Measurements from ENCODE around the gene ARNT2.
"Not testable (repeated sequence)": the region's sequence is repeated elsewhere in the genome, so short reads cannot be mapped to it uniquely, and the experiment has no call there.

Gene ARNT2

DNA sequence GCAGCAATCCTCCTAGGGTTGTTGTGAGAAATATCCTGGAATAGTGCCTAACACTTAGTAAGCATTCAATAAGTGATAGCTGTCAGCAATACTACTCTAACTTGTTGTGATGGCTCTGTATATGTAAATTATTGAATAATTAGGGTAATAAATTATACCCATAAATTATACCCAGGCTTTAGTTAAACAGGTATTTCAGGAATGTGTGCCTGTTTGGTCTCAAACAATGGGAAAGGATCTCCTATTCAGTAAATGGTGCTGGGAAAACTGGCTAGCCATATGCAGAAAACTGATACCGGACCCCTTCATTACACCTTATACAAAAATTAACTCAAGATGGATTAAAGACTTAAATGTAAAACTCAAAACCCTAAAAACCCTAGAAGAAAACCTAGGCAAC lies 14.8 kb upstream of the ARNT2 start:
- ATAC-seq, result no peak
- no peak for TF ChIP-seq ZFP30 (CRISPR knock-in tag; IDR thresholded peaks at IDR 0.05)
- TF ChIP-seq, protein P1, sequence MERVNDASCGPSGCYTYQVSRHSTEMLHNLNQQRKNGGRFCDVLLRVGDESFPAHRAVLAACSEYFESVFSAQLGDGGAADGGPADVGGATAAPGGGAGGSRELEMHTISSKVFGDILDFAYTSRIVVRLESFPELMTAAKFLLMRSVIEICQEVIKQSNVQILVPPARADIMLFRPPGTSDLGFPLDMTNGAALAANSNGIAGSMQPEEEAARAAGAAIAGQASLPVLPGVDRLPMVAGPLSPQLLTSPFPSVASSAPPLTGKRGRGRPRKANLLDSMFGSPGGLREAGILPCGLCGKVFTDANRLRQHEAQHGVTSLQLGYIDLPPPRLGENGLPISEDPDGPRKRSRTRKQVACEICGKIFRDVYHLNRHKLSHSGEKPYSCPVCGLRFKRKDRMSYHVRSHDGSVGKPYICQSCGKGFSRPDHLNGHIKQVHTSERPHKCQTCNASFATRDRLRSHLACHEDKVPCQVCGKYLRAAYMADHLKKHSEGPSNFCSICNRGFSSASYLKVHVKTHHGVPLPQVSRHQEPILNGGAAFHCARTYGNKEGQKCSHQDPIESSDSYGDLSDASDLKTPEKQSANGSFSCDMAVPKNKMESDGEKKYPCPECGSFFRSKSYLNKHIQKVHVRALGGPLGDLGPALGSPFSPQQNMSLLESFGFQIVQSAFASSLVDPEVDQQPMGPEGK (CRISPR knock-in tag; IDR thresholded peaks at IDR 0.05; ENCODE audit: borderline replicate concordance), result no peak
- no peak for TF ChIP-seq ZNF70 (CRISPR knock-in tag; IDR thresholded peaks at IDR 0.05)
- TF ChIP-seq ISL1 (CRISPR knock-in tag; IDR thresholded peaks at IDR 0.05), result no peak
- TF ChIP-seq ESRRG (CRISPR knock-in tag; IDR thresholded peaks at IDR 0.05), result no peak
- TF ChIP-seq GLIS3 (CRISPR knock-in tag; IDR thresholded peaks at IDR 0.05), result no peak
- no peak for TF ChIP-seq TCF4 (CRISPR knock-in tag; IDR thresholded peaks at IDR 0.05; ENCODE audit: borderline replicate concordance)
- TF ChIP-seq ARNTL (CRISPR knock-in tag; IDR thresholded peaks at IDR 0.05; ENCODE audit: borderline replicate concordance, low read depth), result no peak
- no peak for TF ChIP-seq RARB (CRISPR knock-in tag; IDR thresholded peaks at IDR 0.05)

DNA sequence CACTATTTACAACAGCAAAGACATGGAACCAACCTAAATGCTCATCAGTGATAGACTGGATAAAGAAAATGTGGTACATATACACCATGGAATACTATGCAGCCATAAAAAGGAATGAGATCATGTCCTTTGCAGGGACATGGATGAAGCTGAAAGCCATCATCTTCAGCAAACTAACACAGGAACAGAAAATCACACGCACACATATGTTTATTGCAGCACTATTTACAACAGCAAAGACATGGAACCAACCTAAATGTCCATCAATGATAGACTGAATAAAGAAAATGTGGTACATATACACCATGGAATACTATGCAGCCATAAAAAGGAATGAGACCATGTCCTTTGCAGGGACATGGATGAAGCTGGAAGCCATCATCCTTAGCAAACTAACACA lies 13.2 kb upstream of the ARNT2 start:
- not testable (repeated sequence) for ATAC-seq

DNA sequence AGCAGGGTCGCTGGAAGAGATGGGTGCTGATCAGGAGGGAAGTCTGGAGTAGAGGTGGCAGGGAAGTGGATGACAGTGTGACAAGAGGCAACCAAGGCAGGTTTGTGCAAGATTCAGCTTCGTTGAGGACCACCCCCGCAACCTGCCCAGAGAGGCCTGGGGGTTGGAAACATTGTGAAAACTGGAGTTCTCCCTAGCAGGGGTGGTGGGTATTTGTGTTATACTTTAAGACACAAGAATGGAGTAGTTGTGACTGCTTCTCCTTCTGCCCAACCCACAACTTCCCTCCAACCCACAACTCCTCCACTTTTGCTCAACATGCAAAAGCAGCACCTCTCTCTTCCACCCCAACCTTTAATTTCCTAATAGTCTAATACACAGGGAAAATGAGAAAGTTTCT lies 8.6 kb upstream of the ARNT2 start:
- ATAC-seq, result no peak
- TF ChIP-seq TCF4 (CRISPR knock-in tag; IDR thresholded peaks at IDR 0.05; ENCODE audit: borderline replicate concordance) (no peak), CSDC2 (CRISPR knock-in tag; IDR thresholded peaks at IDR 0.05) (no peak), SNAI2 (CRISPR knock-in tag; IDR thresholded peaks at IDR 0.05) (no peak), ESRRG (CRISPR knock-in tag; IDR thresholded peaks at IDR 0.05) (no peak), ZFP3 (CRISPR knock-in tag; IDR thresholded peaks at IDR 0.05) (no peak), ZNF565 (CRISPR knock-in tag; conservative IDR thresholded peaks at IDR 0.05; ENCODE audit: low read depth) (no peak), BACH2 (CRISPR knock-in tag; IDR thresholded peaks at IDR 0.05; ENCODE audit: borderline replicate concordance) (no peak), PPARA (CRISPR knock-in tag; IDR thresholded peaks at IDR 0.05; ENCODE audit: borderline replicate concordance) (no peak), ZNF8 (CRISPR knock-in tag; IDR thresholded peaks at IDR 0.05) (no peak), ZFP30 (CRISPR knock-in tag; IDR thresholded peaks at IDR 0.05) (no peak), ARNTL (CRISPR knock-in tag; IDR thresholded peaks at IDR 0.05; ENCODE audit: borderline replicate concordance, low read depth) (no peak), ISL1 (CRISPR knock-in tag; IDR thresholded peaks at IDR 0.05) (no peak), RARB (CRISPR knock-in tag; IDR thresholded peaks at IDR 0.05) (no peak), ZC3H10 (CRISPR knock-in tag; IDR thresholded peaks at IDR 0.05) (no peak), ZNF70 (CRISPR knock-in tag; IDR thresholded peaks at IDR 0.05) (no peak)
- TF ChIP-seq, protein P2, sequence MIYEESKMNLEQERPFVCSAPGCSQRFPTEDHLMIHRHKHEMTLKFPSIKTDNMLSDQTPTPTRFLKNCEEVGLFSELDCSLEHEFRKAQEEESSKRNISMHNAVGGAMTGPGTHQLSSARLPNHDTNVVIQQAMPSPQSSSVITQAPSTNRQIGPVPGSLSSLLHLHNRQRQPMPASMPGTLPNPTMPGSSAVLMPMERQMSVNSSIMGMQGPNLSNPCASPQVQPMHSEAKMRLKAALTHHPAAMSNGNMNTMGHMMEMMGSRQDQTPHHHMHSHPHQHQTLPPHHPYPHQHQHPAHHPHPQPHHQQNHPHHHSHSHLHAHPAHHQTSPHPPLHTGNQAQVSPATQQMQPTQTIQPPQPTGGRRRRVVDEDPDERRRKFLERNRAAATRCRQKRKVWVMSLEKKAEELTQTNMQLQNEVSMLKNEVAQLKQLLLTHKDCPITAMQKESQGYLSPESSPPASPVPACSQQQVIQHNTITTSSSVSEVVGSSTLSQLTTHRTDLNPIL (CRISPR knock-in tag; IDR thresholded peaks at IDR 0.05; ENCODE audit: low read depth), result no peak
- TF ChIP-seq, protein P3, sequence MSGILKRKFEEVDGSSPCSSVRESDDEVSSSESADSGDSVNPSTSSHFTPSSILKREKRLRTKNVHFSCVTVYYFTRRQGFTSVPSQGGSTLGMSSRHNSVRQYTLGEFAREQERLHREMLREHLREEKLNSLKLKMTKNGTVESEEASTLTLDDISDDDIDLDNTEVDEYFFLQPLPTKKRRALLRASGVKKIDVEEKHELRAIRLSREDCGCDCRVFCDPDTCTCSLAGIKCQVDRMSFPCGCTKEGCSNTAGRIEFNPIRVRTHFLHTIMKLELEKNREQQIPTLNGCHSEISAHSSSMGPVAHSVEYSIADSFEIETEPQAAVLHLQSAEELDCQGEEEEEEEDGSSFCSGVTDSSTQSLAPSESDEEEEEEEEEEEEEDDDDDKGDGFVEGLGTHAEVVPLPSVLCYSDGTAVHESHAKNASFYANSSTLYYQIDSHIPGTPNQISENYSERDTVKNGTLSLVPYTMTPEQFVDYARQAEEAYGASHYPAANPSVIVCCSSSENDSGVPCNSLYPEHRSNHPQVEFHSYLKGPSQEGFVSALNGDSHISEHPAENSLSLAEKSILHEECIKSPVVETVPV (CRISPR knock-in tag; IDR thresholded peaks at IDR 0.05), result no peak
- TF ChIP-seq, protein P4, sequence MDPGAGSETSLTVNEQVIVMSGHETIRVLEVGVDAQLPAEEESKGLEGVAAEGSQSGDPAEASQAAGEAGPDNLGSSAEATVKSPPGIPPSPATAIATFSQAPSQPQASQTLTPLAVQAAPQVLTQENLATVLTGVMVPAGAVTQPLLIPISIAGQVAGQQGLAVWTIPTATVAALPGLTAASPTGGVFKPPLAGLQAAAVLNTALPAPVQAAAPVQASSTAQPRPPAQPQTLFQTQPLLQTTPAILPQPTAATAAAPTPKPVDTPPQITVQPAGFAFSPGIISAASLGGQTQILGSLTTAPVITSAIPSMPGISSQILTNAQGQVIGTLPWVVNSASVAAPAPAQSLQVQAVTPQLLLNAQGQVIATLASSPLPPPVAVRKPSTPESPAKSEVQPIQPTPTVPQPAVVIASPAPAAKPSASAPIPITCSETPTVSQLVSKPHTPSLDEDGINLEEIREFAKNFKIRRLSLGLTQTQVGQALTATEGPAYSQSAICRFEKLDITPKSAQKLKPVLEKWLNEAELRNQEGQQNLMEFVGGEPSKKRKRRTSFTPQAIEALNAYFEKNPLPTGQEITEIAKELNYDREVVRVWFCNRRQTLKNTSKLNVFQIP (CRISPR knock-in tag; IDR thresholded peaks at IDR 0.05; ENCODE audit: borderline replicate concordance, low read depth), result no peak
- TF ChIP-seq, protein P1 (CRISPR knock-in tag; IDR thresholded peaks at IDR 0.05; ENCODE audit: borderline replicate concordance), result no peak

DNA sequence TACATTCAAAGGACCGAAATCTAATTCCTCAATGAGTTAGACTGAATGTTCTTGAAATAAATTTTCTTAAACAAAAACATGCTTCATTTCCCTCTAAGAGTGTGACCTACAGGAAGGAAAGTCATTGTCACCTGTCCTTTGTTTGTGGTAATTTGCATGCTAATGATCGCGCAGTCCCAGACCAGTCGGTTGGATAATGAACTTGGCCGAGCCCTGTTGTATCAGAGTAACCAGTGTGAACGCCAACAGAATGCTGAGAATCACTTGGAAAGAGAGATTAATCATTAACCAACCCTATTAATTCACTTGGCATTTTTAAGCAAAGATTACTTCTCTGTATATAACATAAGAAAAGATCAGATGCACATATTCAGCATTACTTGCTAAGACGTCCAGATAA lies 8.1 kb upstream of the ARNT2 start:
- no peak for TF ChIP-seq ZNF70 (CRISPR knock-in tag; IDR thresholded peaks at IDR 0.05)
- ATAC-seq, result no peak
